BJ (cell line): ENCODE results near the gene ZNF639. TPM values are rescaled to one million over a fixed set of nuclear protein-coding genes. Genes with fewer than 3 reads are reported as not detected.

Source experiments
- CTCF ChIA-PET: fragments of 350-600 bp; formaldehyde crosslinking; extraction: SDS; loops from one replicate; lab custom pipeline; 2021; ENCODE audit warnings: antibody characterized with exemption, inconsistent platforms; lab: Yijun Ruan, JAX
- POLR2A ChIA-PET: fragments of 300-600 bp; sonication (Branson Sonifier 250); formaldehyde crosslinking; extraction: SDS; loops from one replicate; lab custom pipeline; 2021; ENCODE audit warnings: antibody characterized with exemption; lab: Charles Lee
- DNase-seq: peaks from one replicate; pipeline ENCODE4 v3.0.0-alpha.2; 2011; ENCODE audit warnings: low read depth
- H3K27me3 ChIP-seq: 2 replicates; pipeline ENCODE4 v1.6.0; 2011; ENCODE audit warnings: low read length; ENCODE audit not compliant: control insufficient read depth, insufficient read depth
- H3K36me3 ChIP-seq: 2 replicates; pipeline ENCODE4 v1.5.1; 2011; ENCODE audit warnings: low read length; ENCODE audit not compliant: control insufficient read depth, insufficient read depth
- H3K4me3 ChIP-seq: 2 replicates; pipeline ENCODE4 v1.5.1; 2011; ENCODE audit warnings: low read depth, mild to moderate bottlenecking, control low read depth, low read length
- polyA plus RNA-seq: library from polyadenylated mRNA; depleted of rRNA; stranded (reverse); fragments of >200 nt; gene quantifications from 2 replicates; pipeline ENCODE4 v1.2.3, GENCODE V29; 2011; rRNA removed
- TF ChIP-seq, protein P1 (sequence below): IDR thresholded peaks from 2 replicates; pipeline ENCODE4 v1.5.1; 2011; ENCODE audit warnings: low read depth, mild to moderate bottlenecking, control low read depth, inconsistent platforms, low read length, moderate library complexity; ENCODE audit not compliant: insufficient read depth

Gene ZNF639
- polyA plus RNA-seq, 1 experiment, result 9.6 TPM

DNA sequence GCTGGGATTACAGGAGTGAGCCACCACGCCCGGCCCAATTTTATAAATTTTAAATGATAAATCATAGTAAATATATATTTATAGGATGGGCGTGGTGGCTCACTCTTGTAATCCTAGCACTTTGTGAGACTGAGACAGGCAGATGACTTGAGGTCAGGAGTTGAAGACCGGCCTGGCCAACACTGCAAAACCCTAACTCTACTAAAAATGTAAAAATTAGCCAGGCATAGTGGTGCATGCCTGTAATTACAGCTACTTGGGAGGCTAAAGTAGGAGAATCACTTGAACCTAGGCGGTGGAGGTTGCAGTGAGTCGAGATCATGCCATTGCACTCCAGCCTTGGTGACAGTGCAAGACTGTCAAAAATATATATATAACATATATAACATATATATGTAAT lies 51.1 kb downstream of the ZNF639 start:
- H3K36me3 ChIP-seq, result peaks cover 1% of the 10 kb centered on the region
- no peaks in the 10 kb centered on the region for H3K27me3 ChIP-seq
- H3K4me3 ChIP-seq, result no peak overlapping the region
- ChIA-PET POLR2A (no interaction called here), CTCF (interaction anchor here (1.5 kb wide), 1 partner anchor 10 kb away, joined by 7 read pairs; no protein-coding TSS in a partner anchor)
- no peak for DNase-seq
- TF ChIP-seq, protein P1, sequence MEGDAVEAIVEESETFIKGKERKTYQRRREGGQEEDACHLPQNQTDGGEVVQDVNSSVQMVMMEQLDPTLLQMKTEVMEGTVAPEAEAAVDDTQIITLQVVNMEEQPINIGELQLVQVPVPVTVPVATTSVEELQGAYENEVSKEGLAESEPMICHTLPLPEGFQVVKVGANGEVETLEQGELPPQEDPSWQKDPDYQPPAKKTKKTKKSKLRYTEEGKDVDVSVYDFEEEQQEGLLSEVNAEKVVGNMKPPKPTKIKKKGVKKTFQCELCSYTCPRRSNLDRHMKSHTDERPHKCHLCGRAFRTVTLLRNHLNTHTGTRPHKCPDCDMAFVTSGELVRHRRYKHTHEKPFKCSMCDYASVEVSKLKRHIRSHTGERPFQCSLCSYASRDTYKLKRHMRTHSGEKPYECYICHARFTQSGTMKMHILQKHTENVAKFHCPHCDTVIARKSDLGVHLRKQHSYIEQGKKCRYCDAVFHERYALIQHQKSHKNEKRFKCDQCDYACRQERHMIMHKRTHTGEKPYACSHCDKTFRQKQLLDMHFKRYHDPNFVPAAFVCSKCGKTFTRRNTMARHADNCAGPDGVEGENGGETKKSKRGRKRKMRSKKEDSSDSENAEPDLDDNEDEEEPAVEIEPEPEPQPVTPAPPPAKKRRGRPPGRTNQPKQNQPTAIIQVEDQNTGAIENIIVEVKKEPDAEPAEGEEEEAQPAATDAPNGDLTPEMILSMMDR, result no peak

DNA sequence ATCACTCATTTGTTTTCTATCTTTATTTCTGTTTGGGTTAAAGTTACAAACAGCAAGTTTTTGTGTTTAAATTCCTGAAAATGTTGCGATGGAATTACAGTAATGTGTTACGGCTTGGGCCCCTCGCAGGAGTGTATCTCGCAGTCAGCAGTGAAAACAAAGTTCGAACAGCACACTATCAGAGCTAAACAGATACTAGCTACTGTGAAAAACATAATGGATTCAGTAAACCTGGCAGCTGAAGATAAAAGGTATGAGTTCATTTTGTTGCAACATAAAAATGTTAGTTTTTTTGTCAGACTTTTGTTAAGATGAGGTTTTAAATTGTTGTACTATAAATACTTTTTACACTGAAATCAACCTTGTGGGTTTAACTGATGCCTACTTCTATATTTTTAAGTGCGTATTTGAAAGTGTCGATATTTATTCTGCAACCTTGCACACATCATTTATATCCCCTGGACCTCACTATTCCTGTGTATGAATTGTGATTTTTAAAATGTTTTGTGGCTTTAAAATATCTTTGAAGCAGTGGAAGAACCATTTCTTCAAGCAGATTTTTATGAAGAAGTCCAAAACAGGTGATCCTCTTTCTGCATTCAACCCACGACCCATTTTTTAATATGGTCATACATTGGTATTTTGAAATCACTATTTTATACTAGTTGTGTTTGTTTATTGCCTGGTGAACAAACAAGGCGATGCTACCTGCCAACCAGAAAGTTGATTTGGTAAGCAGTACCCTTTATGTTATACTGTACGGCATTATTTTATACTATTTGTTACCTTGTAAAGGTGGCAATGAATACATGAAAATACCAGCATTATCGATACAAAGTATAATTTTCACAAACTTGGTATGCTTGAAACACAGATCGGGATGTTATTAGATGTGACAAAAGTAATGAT lies 52.5 kb downstream of the ZNF639 start:
- Histone ChIP-seq H3K27me3 (no peaks in the 10 kb centered on the region), H3K4me3 (no peak overlapping the region), H3K36me3 (peaks cover 3% of the 10 kb centered on the region)
- no peak for DNase-seq
- POLR2A ChIA-PET, result no interaction called here
- CTCF ChIA-PET, result interaction anchor here (1.2 to 1.5 kb wide), 2 partner anchors 8 to 25 kb away, joined by 4 to 7 read pairs; no protein-coding TSS in a partner anchor
- TF ChIP-seq, protein P1, result no peak

- no peaks in the 10 kb centered on the region for H3K27me3 ChIP-seq
- peaks cover 3% of the 10 kb centered on the region for H3K36me3 ChIP-seq
- TF ChIP-seq, protein P1, result no peak
- no peak overlapping the region for H3K4me3 ChIP-seq
- no peak for DNase-seq
- ChIA-PET POLR2A (no interaction called here), CTCF (interaction anchor here (1.2 kb wide), 1 partner anchor 26 kb away, joined by 4 read pairs; no protein-coding TSS in a partner anchor)
Measured at GRCh38 chr3:179376474-179376873, 53.6 kb downstream of the ZNF639 start.

Other genes starting within 250 kb of the ZNF639 start
- gene PIK3CA, start 174.7 kb upstream of the ZNF639 start, polyA plus RNA-seq, result 5.5 and 13.2 TPM in 2 replicates
- gene KCNMB3, start 71.9 kb upstream of the ZNF639 start, polyA plus RNA-seq, result 0.83 and 1.3 TPM in 2 replicates
- 13.4 and 29.3 TPM in 2 replicates for gene MFN1, start 24.7 kb downstream of the ZNF639 start, polyA plus RNA-seq
- gene GNB4, start 128.4 kb downstream of the ZNF639 start, polyA plus RNA-seq, result 25.2 and 50.6 TPM in 2 replicates
- 38.6 and 64.4 TPM in 2 replicates for gene ACTL6A, start 239.9 kb downstream of the ZNF639 start, polyA plus RNA-seq